Activated CD8-positive, alpha-beta memory T cell treated with anti-CD3 and anti-CD28 coated beads, Interleukin-2, amount 50 U/mL, for 48 hours (primary cell): ENCODE measurements around the gene ANXA3.
"Not testable (repeated sequence)": the region's sequence is repeated elsewhere in the genome, so short reads cannot be mapped to it uniquely, and the experiment has no call there.

Experiments
- DNase-seq: peaks from one replicate; pipeline ENCODE4 v3.0.0-alpha.2; 2020

Gene ANXA3

GRCh38 chr4:78581618-78582017, 30.0 kb downstream of the ANXA3 start:
- DNase-seq, result no peak

GRCh38 chr4:78584863-78585547, 33.4 kb downstream of the ANXA3 start:
- DNase-seq, result no peak

DNA sequence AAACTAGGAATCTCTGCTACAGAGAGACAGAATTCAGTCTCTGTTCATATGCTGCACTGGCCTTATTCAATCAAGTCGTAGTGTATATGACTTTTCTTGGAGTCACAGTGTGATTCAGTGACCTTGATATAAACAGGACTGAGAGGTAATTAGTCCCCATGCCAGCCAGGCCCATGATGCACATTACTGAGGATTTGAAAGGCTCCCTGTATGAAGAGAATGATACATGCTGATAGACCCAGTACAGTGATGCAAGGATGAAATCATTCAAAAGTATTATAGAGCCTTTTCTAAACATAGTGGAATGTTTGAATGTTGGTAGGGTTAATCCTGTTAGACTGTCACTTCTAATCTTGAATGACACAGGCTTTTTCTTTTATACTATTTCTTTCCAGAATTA, 34.1 kb downstream of the ANXA3 start:
- DNase-seq, result no peak

- DNase-seq, result no peak
These were observed 37.5 kb downstream of the ANXA3 start for GRCh38 chr4:78588894-78589545.

- no peak for DNase-seq
These were observed 39.8 kb downstream of the ANXA3 start for GRCh38 chr4:78591404-78591803.

GRCh38 chr4:78592088-78592783, 40.7 kb downstream of the ANXA3 start:
- DNase-seq, result no peak

- DNase-seq, result no peak
These were observed 44.7 kb downstream of the ANXA3 start for GRCh38 chr4:78596111-78596742.

DNA sequence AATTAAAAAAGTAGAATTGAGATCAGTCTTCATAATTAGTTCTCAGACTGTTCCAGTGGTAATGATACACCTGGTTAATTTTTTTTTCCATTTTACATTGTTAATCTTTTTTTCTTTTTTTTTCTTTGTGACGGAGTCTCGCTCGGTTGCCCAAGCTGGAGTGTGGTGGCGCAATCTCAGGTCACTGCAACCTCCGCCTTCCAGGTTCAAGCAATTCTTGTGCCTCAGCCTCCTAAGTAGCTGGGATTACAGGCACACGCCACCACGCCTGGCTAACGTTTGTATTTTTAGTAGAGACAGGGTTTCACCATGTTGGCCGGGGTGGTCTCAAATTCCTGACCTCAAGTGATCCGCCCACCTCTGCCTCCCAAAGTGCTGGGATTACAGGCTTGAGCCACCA, 46.9 kb downstream of the ANXA3 start:
- not testable (repeated sequence) for DNase-seq

DNA sequence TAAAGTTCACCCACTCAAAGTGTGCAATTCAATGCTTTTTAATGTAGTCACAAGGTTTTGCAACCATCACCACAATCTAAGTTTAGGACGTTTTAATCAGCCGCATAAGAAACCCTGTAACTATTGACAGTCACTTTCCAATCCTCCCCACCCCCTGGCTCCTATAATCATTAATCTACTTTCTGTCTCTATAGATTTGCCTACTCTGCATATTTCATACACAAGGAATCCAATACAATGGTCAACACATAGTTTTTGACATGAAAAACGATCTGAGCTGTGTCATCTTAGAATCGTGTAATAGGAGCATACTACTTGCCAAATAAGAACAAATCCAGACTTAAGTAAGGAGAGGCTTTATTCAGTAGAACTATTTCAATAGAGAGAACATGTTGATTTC, 47.6 kb downstream of the ANXA3 start:
- DNase-seq, result no peak

GRCh38 chr4:78599931-78600375, 48.4 kb downstream of the ANXA3 start:
- no peak for DNase-seq

GRCh38 chr4:78601013-78601412, 49.4 kb downstream of the ANXA3 start:
- no peak for DNase-seq

GRCh38 chr4:78602334-78602733, 50.8 kb downstream of the ANXA3 start:
- no peak for DNase-seq

- DNase-seq, result no peak
These were observed 51.8 kb downstream of the ANXA3 start for GRCh38 chr4:78603384-78603783.

- no peak for DNase-seq
These were observed 53.4 kb downstream of the ANXA3 start for GRCh38 chr4:78604988-78605387.

GRCh38 chr4:78606035-78606434, 54.5 kb downstream of the ANXA3 start:
- DNase-seq, result no peak

DNA sequence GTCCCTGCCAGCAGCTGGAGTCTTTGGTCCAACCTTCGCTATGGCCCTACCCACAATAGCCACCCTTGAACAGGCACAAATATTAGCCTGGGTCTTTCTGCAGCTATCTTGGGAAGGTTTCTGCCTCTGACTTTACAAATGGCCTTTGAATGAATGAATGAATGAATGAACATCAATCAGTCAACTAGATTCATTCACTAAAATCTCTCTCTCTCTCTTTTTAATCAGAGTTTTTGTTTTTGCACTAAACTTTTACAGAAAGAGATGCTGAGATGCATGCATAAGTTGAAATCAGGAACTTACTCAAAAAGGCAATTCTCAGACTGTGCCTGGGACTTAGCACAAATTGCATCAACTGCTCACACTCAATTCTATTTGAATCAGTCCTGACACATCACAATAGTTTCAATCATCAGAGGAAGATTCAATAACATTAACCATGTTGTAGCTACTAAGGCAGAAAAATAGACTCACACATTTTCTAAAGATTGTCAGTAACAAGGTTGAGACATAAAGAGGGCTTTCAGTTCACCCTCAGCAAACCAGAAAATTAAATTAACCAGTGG, 55.0 kb downstream of the ANXA3 start:
- no peak for DNase-seq

DNA sequence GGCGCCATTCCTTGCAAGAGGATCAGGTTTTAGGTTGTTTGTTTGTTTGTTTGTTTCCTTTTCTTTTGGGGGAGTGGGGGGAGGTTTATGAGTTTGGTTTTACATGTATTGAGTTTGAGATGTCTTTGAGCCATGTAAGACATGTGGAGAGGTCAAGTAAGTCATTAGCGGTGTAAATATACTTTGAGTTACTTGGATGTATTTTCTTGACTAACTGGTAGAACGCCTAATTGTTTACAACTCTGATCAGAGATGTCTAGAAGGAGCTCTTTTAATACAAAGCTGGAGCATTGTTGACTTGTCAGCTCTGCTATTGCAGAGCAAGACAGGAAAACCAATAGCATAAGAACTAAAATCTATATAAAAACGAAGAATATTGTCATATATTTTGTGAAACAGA, 57.1 kb downstream of the ANXA3 start:
- DNase-seq, result no peak

GRCh38 chr4:78609580-78609979, 58.0 kb downstream of the ANXA3 start:
- DNase-seq, result no peak

DNA sequence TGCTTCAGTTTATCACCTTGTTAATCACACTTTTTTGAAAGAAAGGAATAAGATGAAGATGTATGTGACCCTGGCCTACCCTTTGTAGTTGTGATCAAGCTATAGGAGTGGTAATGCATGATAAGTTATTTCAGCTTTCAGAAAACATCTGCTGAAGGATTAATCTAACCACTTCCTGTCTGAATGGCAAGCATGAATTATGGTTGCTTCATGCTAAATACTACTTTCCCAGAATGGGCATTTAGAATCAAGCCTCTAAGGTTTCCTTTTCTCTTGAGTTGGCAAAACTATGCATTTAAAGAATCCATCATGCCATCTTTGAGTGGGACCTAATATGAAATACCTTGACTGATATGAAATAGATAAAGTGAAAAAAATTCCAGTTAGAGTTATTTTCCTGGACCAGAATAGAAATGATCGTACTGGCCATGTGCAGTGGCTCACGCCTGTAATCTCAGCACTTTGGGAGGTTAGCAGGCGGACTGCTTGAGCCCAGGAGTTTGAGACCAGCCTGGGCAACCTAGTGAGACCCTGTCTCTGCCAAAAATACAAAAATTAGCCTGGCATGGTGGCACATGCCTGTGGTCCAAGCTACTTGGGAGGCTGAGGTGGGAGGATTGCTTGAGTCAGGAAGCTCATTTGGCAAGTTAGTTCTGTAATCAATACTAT, 59.1 kb downstream of the ANXA3 start:
- DNase-seq, result no peak

GRCh38 chr4:78611215-78611558, 59.6 kb downstream of the ANXA3 start:
- no peak for DNase-seq

GRCh38 chr4:78612398-78613178, 61.0 kb downstream of the ANXA3 start:
- DNase-seq, result no peak
